HFFc6 (cell line): Measurements from ENCODE around the gene JADE1. TPM values are rescaled to one million over a fixed set of nuclear protein-coding genes. Genes with fewer than 3 reads are reported as not detected.

Source experiments
- DNase-seq: peaks from one replicate; pipeline ENCODE4 v3.0.0-alpha.2; 2018
- H3K27ac Mint-ChIP-seq: 2 replicates; pipeline ENCODE4 v1.8.0; 2020; ENCODE audit warnings: mild to moderate bottlenecking, mixed read lengths
- H3K27me3 Mint-ChIP-seq: 2 replicates; pipeline ENCODE4 v1.8.0; 2021; ENCODE audit warnings: mild to moderate bottlenecking, moderate library complexity, mixed read lengths; ENCODE audit not compliant: insufficient read depth
- H3K36me3 Mint-ChIP-seq: 2 replicates; pipeline ENCODE4 v1.8.0; 2021; ENCODE audit warnings: low read depth, mixed read lengths
- H3K4me1 Mint-ChIP-seq: 2 replicates; pipeline ENCODE4 v1.8.0; 2020; ENCODE audit warnings: low read depth, mixed read lengths
- H3K4me3 Mint-ChIP-seq: 2 replicates; pipeline ENCODE4 v1.8.0; 2020; ENCODE audit warnings: mild to moderate bottlenecking, moderate library complexity, mixed read lengths
- H3K9me3 Mint-ChIP-seq: 2 replicates; pipeline ENCODE4 v1.8.0; 2020; ENCODE audit warnings: mild to moderate bottlenecking, mixed read lengths
- CTCF ChIP-seq: fragments of 200-600 bp; sonication (generic); IDR thresholded peaks from 2 replicates; pipeline ENCODE4 v1.5.0; 2021; ENCODE audit warnings: antibody characterized with exemption, mild to moderate bottlenecking
- total RNA-seq, 6 experiments: library from RNA; stranded (reverse); fragmentation: NEBNext Ultra II Directional; extraction: Animal tissue kit (Norgen Biotek cat#: 25700); gene quantifications; 2 replicates in 1 of 6; 3 replicates in 5 of 6; pipeline ENCODE4 v1.2.3, GENCODE V29; 2021

The JADE1 gene
- total RNA-seq, 6 experiments from 2014 or later, result 23.2 to 32.4 (median 26.6) TPM

GRCh38 chr4:128820671-128821070, 11.2 kb downstream of the JADE1 start:
- Mint-ChIP-seq H3K4me3 (peak overlapping the region; percentile 2; the same call in 1 of the 2 replicates), H3K4me1 (peaks cover 99% of the 10 kb centered on the region), H3K27me3 (no peaks in the 10 kb centered on the region; the same call in none of the 2 replicates), H3K27ac (peak overlapping the region; percentile 89), H3K36me3 (peaks cover 31% of the 10 kb centered on the region), H3K9me3 (no peaks in the 10 kb centered on the region)
- no peak for DNase-seq
- no peak for TF ChIP-seq CTCF

- no peak for DNase-seq
Observed at GRCh38 chr4:128821151-128821550, 11.7 kb downstream of the JADE1 start.

GRCh38 chr4:128823025-128823661, 13.6 kb downstream of the JADE1 start:
- Mint-ChIP-seq H3K4me1 (peaks cover 99% of the 10 kb centered on the region), H3K9me3 (no peaks in the 10 kb centered on the region), H3K27ac (peak overlapping the region; percentile 95), H3K27me3 (no peaks in the 10 kb centered on the region; the same call in none of the 2 replicates), H3K4me3 (peak overlapping the region; percentile 68), H3K36me3 (peaks cover 40% of the 10 kb centered on the region)
- no peak for TF ChIP-seq CTCF
- peak; percentile 97 for DNase-seq

More at GRCh38 chr4:128821151-128821550, 11.7 kb downstream of the JADE1 start:
- peak overlapping the region; percentile 2; the same call in 1 of the 2 replicates for H3K4me3 Mint-ChIP-seq
- peaks cover 99% of the 10 kb centered on the region for H3K4me1 Mint-ChIP-seq
- no peak for TF ChIP-seq CTCF
- peak overlapping the region; percentile 89 for H3K27ac Mint-ChIP-seq
- H3K9me3 Mint-ChIP-seq, result no peaks in the 10 kb centered on the region
- H3K36me3 Mint-ChIP-seq, result peaks cover 35% of the 10 kb centered on the region
- no peaks in the 10 kb centered on the region; the same call in none of the 2 replicates for H3K27me3 Mint-ChIP-seq

GRCh38 chr4:128825226-128825625, 15.7 kb downstream of the JADE1 start:
- Mint-ChIP-seq H3K36me3 (peaks cover 33% of the 10 kb centered on the region), H3K27ac (peak overlapping the region; percentile 75), H3K27me3 (no peaks in the 10 kb centered on the region; the same call in none of the 2 replicates), H3K4me3 (peak overlapping the region; percentile 40), H3K9me3 (no peaks in the 10 kb centered on the region), H3K4me1 (peaks cover 81% of the 10 kb centered on the region)
- no peak for TF ChIP-seq CTCF
- no peak for DNase-seq

GRCh38 chr4:128827296-128827695, 17.8 kb downstream of the JADE1 start:
- DNase-seq, result no peak
- TF ChIP-seq CTCF, result no peak
- Mint-ChIP-seq H3K27ac (peak overlapping the region; percentile 6; the same call in 1 of the 2 replicates), H3K36me3 (peaks cover 28% of the 10 kb centered on the region), H3K4me1 (peaks cover 81% of the 10 kb centered on the region), H3K4me3 (no peak overlapping the region), H3K9me3 (no peaks in the 10 kb centered on the region), H3K27me3 (no peaks in the 10 kb centered on the region; the same call in 1 of the 2 replicates)
